Smooth muscle cell (in vitro differentiated cells): ENCODE results near the gene ABCB1. TPM values are rescaled to one million over a fixed set of nuclear protein-coding genes. Genes with fewer than 3 reads are reported as not detected.

Source experiments
- DNase-seq: peaks from one replicate; lab custom pipeline; 2025; ENCODE audit not compliant: unreplicated experiment; lab: John Stamatoyannopoulos, UW
- H2AFZ ChIP-seq: fragments of 200-600 bp; sonication (generic); 2 replicates; pipeline ENCODE4 v1.6.0; 2016; ENCODE audit warnings: antibody characterized with exemption, low read depth, mild to moderate bottlenecking
- H3F3A ChIP-seq: fragments of 200-600 bp; sonication (generic); 2 replicates; pipeline ENCODE4 v1.6.0; 2017; ENCODE audit warnings: antibody characterized with exemption, low read depth
- H3K27ac ChIP-seq: fragments of 200-600 bp; sonication (generic); 2 replicates; pipeline ENCODE4 v1.5.1; 2016; ENCODE audit warnings: low read depth, mild to moderate bottlenecking
- H3K27me3 ChIP-seq: fragments of 200-600 bp; sonication (generic); 2 replicates; pipeline ENCODE4 v1.6.1; 2016; ENCODE audit warnings: low read depth, mild to moderate bottlenecking
- H3K36me3 ChIP-seq: fragments of 200-600 bp; sonication (generic); 2 replicates; pipeline ENCODE4 v1.5.1; 2016; ENCODE audit warnings: low read depth
- H3K4me1 ChIP-seq: fragments of 200-600 bp; sonication (generic); 2 replicates; pipeline ENCODE4 v1.5.1; 2016; ENCODE audit warnings: low read depth
- H3K4me2 ChIP-seq: fragments of 200-600 bp; sonication (generic); 2 replicates; pipeline ENCODE4 v1.6.0; 2016; ENCODE audit warnings: mild to moderate bottlenecking
- H3K4me3 ChIP-seq: fragments of 200-600 bp; sonication (generic); 2 replicates; pipeline ENCODE4 v1.5.1; 2016; ENCODE audit warnings: mild to moderate bottlenecking
- H3K79me2 ChIP-seq: fragments of 200-600 bp; sonication (generic); 2 replicates; pipeline ENCODE4 v1.6.0; 2016; ENCODE audit warnings: low read depth, mild to moderate bottlenecking
- H3K9ac ChIP-seq: fragments of 200-600 bp; sonication (generic); 2 replicates; pipeline ENCODE4 v1.6.0; 2016; ENCODE audit warnings: low read depth
- H3K9me3 ChIP-seq: fragments of 200-600 bp; sonication (generic); replicated peaks from 2 replicates; pipeline ENCODE4 v1.5.1; 2016; ENCODE audit warnings: low read depth
- H4K20me1 ChIP-seq: fragments of 200-600 bp; sonication (generic); 2 replicates; pipeline ENCODE4 v1.6.0; 2016; ENCODE audit warnings: low read depth
- WGBS: methylation state at CpG from one replicate; pipeline ENCODE4 v1.1.7; 2016; ENCODE audit warnings: low lambda C conversion rate; 5-methylcytosine and 5-hydroxymethylcytosine counted together
- polyA plus RNA-seq: library from polyadenylated mRNA; unstranded; fragments of >200 nt; fragmentation: Nextera tagmentation; extraction: Ambion mirVana; gene quantifications from 2 replicates; pipeline ENCODE4 v1.2.1, GENCODE V29; 2016
- total RNA-seq: library from RNA; depleted of rRNA; stranded (reverse); fragments of >200 nt; gene quantifications from 2 replicates; pipeline ENCODE4 v1.2.3, GENCODE V29; 2014
- TF ChIP-seq, protein P1 (sequence below): fragments of 200-600 bp; sonication (generic); IDR thresholded peaks from 2 replicates; pipeline ENCODE4 v1.5.1; 2017; ENCODE audit warnings: borderline replicate concordance, mild to moderate bottlenecking, antibody characterized with exemption; ENCODE audit not compliant: insufficient read depth, poor library complexity, severe bottlenecking

Gene ABCB1
- total and polyA plus RNA-seq, 2 experiments from 2014 or later: 1.4 to 10.0 TPM

DNA sequence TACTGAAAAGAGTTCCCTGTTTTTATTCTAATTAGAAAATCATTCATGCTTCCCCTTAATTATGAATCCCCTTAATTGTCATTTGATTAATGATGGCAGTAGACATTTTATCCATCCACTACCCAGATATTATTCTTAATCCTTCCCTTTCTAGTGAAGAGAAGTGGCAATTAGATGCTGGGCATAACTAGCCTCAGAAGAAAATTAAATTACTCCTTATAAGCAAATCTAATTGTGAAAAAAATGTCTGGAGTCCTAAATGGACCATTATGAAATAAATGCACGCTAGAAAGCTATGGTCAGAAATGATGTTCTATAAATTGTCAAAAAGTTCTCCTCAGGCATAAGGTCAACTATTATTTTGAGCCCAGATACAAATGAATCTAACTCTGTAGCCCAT, 4.5 kb downstream of the ABCB1 start:
- 58% methylated on average over 1 of the region's 1 CpG for WGBS

DNA sequence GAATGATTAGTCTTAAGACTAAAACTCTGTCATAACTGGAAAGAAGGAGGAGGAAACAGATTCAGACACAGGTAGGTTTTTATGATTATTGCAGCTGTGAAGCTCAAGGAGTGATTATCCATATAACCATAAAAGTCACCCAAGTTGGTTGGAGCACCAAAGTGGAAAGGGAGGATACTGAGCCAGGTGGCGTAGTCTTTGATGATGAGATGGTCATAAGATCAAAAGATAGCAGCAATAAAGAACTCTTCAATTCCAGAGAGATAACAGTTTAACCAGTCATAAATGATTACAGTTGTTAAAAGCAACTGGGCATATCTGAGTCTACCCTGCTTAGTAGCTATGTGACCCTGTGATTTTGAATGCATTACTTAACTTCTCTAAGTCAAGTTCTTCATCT, 8.4 kb downstream of the ABCB1 start:
- DNase-seq: no peak
- no peaks in the 10 kb centered on the region for H3K9me3 ChIP-seq
- H2AFZ ChIP-seq: no peak overlapping the region
- no peak overlapping the region for H3K27ac ChIP-seq
- H3F3A ChIP-seq: no peaks in the 10 kb centered on the region
- no peak overlapping the region for H3K9ac ChIP-seq
- H3K79me2 ChIP-seq: no peaks in the 10 kb centered on the region
- no peak overlapping the region for H3K4me2 ChIP-seq
- H4K20me1 ChIP-seq: no peaks in the 10 kb centered on the region
- H3K4me3 ChIP-seq: no peak overlapping the region
- H3K36me3 ChIP-seq: no peaks in the 10 kb centered on the region
- no peaks in the 10 kb centered on the region for H3K4me1 ChIP-seq
- TF ChIP-seq, protein P1, sequence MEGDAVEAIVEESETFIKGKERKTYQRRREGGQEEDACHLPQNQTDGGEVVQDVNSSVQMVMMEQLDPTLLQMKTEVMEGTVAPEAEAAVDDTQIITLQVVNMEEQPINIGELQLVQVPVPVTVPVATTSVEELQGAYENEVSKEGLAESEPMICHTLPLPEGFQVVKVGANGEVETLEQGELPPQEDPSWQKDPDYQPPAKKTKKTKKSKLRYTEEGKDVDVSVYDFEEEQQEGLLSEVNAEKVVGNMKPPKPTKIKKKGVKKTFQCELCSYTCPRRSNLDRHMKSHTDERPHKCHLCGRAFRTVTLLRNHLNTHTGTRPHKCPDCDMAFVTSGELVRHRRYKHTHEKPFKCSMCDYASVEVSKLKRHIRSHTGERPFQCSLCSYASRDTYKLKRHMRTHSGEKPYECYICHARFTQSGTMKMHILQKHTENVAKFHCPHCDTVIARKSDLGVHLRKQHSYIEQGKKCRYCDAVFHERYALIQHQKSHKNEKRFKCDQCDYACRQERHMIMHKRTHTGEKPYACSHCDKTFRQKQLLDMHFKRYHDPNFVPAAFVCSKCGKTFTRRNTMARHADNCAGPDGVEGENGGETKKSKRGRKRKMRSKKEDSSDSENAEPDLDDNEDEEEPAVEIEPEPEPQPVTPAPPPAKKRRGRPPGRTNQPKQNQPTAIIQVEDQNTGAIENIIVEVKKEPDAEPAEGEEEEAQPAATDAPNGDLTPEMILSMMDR: no peak
- peaks cover 4% of the 10 kb centered on the region for H3K27me3 ChIP-seq
- WGBS: 92% methylated on average over 1 of the region's 1 CpG

More for the DNA sequence above, 4.5 kb downstream of the ABCB1 start:
- TF ChIP-seq, protein P1: no peak
- Histone ChIP-seq H3K79me2 (no peaks in the 10 kb centered on the region), H3K9me3 (no peaks in the 10 kb centered on the region), H3K4me2 (no peak overlapping the region), H3K4me3 (no peak overlapping the region), H3K4me1 (peaks cover 13% of the 10 kb centered on the region), H3K27ac (no peak overlapping the region), H4K20me1 (no peaks in the 10 kb centered on the region), H3K36me3 (no peaks in the 10 kb centered on the region), H2AFZ (no peak overlapping the region), H3K27me3 (peaks cover 38% of the 10 kb centered on the region), H3F3A (no peaks in the 10 kb centered on the region), H3K9ac (no peak overlapping the region)
- DNase-seq: no peak

DNA sequence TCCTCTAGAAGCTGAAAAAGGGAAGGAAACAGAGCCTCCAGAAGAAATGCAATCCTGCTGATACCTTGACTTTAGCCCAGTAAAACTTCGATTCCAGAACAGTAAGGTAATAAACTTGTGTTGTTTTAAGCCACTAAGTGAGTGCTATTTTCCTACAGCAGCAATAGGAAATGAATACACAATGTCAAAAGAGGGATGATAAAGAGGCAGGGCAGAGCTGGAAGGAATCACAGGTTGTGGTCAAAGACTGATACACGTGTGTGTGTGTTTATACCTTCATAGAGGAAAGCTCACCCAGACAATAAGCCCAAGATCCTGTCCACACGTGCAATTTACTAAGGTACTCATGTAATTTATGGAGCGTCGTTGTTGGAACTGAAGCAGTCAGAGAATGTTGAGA, 9.5 kb downstream of the ABCB1 start:
- H3K4me1 ChIP-seq: no peaks in the 10 kb centered on the region
- H3K27me3 ChIP-seq: peaks cover 4% of the 10 kb centered on the region
- H3K4me3 ChIP-seq: no peak overlapping the region
- no peak overlapping the region for H2AFZ ChIP-seq
- no peaks in the 10 kb centered on the region for H4K20me1 ChIP-seq
- no peak for DNase-seq
- no peak overlapping the region for H3K27ac ChIP-seq
- WGBS: 86% methylated on average over 5 of the region's 5 CpGs
- H3K4me2 ChIP-seq: no peak overlapping the region
- no peak overlapping the region for H3K9ac ChIP-seq
- TF ChIP-seq, protein P1: no peak
- no peaks in the 10 kb centered on the region for H3K9me3 ChIP-seq
- H3K36me3 ChIP-seq: no peaks in the 10 kb centered on the region
- no peaks in the 10 kb centered on the region for H3K79me2 ChIP-seq
- no peaks in the 10 kb centered on the region for H3F3A ChIP-seq

DNA sequence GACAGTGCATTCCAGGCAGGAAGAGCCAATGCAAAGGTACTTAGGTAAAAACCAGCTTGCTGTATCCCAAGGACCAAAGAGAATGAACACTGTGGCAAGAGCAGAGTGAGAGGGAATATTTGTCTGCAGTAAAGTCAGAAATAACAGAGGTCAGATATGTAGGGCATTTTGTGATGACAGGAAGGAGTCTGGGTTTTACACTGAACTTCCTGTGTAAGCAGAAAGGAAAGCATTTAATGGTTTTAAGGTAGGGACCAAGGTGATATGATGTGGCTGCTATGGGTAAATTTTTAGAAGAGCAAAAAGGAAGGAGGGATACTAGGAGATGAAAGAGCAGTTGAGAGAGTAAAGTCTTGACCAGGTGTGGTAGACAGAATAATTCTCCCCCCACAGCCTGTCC, 10.1 kb downstream of the ABCB1 start:
- Histone ChIP-seq H3K4me2 (no peak overlapping the region), H3K79me2 (no peaks in the 10 kb centered on the region), H3K4me1 (no peaks in the 10 kb centered on the region), H4K20me1 (no peaks in the 10 kb centered on the region), H3K36me3 (no peaks in the 10 kb centered on the region), H3K4me3 (no peak overlapping the region), H3K9ac (no peak overlapping the region), H3K27ac (no peak overlapping the region), H2AFZ (no peak overlapping the region), H3K27me3 (peaks cover 4% of the 10 kb centered on the region), H3F3A (no peaks in the 10 kb centered on the region), H3K9me3 (no peaks in the 10 kb centered on the region)
- TF ChIP-seq, protein P1: no peak
- no peak for DNase-seq
